Gastroesophageal sphincter (tissue), 4 donors: ENCODE results near the gene HSFY2. TPM values are rescaled to one million over a fixed set of nuclear protein-coding genes. Genes with fewer than 3 reads are reported as not detected.
"Not testable (repeated sequence)": the region's sequence is repeated elsewhere in the genome, so short reads cannot be mapped to it uniquely, and the experiment has no call there.

Experiments
- ATAC-seq: fragments of 150-250 bp; one replicate; pipeline ENCODE4 v1.9.1; 2016; ENCODE audit warnings: mild to moderate bottlenecking, moderate library complexity
- H3K27ac ChIP-seq, 4 donors: fragments of 200-600 bp; sonication (generic) in 3 of 4; 1 replicate in 3 of 4; 2 replicates in 1 of 4; pipeline ENCODE4 v1.5.1; 2016 to 2019
- H3K27me3 ChIP-seq: fragments of 200-600 bp; sonication (generic); one replicate; pipeline ENCODE4 v1.5.1; 2019
- H3K36me3 ChIP-seq, 2 donors: fragments of 200-600 bp; sonication (generic); one replicate each; pipeline ENCODE4 v1.5.1; 2019; ENCODE audit warnings: control low read depth in 1 of 2
- H3K4me1 ChIP-seq, 3 donors: fragments of 200-600 bp; sonication (generic); 1 replicate in 2 of 3; 2 replicates in 1 of 3; pipeline ENCODE4 v1.5.1; 2016 to 2019; ENCODE audit warnings: control low read depth in 2 of 3
- H3K4me3 ChIP-seq, 2 donors: fragments of 200-600 bp; sonication (generic); one replicate each; pipeline ENCODE4 v1.5.1; 2019; ENCODE audit warnings: mild to moderate bottlenecking in 1 of 2, moderate library complexity in 1 of 2
- H3K9me3 ChIP-seq, 3 donors: fragments of 200-600 bp; sonication (generic); one replicate each; pipeline ENCODE4 v1.5.1; 2017 to 2019; ENCODE audit warnings: control low read depth in 2 of 3
- WGBS, 2 donors: methylation state at CpG; one replicate each; pipeline ENCODE4 v1.1.5; 2018; ENCODE audit warnings: low coverage in 1 of 2; 5-methylcytosine and 5-hydroxymethylcytosine counted together
- small RNA-seq, 4 donors: library from RNA; depleted of rRNA; stranded (forward); fragments of <200 nt; gene quantifications; one replicate each; pipeline ENCODE3, GENCODE V24; 2016
- total RNA-seq, 4 donors: library from RNA; depleted of rRNA; stranded (reverse); fragments of >200 nt; gene quantifications; one replicate each; pipeline ENCODE4 v1.1.0, GENCODE V29; 2016

Gene HSFY2, protein sequence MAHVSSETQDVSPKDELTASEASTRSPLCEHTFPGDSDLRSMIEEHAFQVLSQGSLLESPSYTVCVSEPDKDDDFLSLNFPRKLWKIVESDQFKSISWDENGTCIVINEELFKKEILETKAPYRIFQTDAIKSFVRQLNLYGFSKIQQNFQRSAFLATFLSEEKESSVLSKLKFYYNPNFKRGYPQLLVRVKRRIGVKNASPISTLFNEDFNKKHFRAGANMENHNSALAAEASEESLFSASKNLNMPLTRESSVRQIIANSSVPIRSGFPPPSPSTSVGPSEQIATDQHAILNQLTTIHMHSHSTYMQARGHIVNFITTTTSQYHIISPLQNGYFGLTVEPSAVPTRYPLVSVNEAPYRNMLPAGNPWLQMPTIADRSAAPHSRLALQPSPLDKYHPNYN
- under 1 TPM in 1 of 4 donors, not detected in 3; 0.47 TPM for total RNA-seq

DNA sequence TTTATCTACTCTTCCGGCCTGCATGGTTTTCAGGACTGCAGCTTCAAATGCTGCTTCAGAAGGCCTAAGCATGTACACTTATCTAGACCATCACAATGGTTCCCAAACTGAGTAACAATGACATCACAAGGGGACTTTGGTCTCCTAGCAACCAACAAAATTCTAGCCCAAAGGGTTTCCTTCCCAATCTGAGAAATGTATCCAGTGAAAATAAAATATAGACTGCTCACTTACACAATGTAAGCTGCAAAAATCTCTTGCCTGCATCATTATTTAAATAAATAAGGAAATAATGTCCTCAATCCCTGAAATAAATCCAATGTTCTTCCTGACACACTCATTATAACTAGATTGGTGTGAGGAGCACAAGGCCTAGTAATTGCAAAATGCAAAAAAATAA, at the start of gene HSFY2:
TSS of gene HSFY2 (minus strand) at position 101 of the 400 bp plus-strand sequence. CDS start 117 bp downstream, outside the sequence.
- whole genome bisulfite sequencing, 2 donors, result no CpG with 5 or more reads among the region's 1 CpG
- not testable (repeated sequence) for H3K27ac ChIP-seq, ATAC-seq

GRCh38 chrY:18815751-18816150, 42.2 kb upstream of the HSFY2 start:
- no CpG with 5 or more reads among the region's 5 CpGs for WGBS, 2 donors
- H3K9me3 ChIP-seq, H3K27ac ChIP-seq, H3K27me3 ChIP-seq, H3K4me3 ChIP-seq, H3K4me1 ChIP-seq, H3K36me3 ChIP-seq, ATAC-seq: not testable (repeated sequence)

More for the DNA sequence above, at the start of gene HSFY2:
- H3K9me3 ChIP-seq, H3K4me3 ChIP-seq, H3K36me3 ChIP-seq, H3K4me1 ChIP-seq, H3K27me3 ChIP-seq: not testable (repeated sequence)

GRCh38 chrY:18788757-18789406, 15.3 kb upstream of the HSFY2 start:
- not testable (repeated sequence) for H3K4me3 ChIP-seq, H3K4me1 ChIP-seq, H3K9me3 ChIP-seq, H3K27ac ChIP-seq, H3K27me3 ChIP-seq, ATAC-seq, H3K36me3 ChIP-seq
- no CpG with 5 or more reads among the region's 2 CpGs for WGBS, 2 donors

DNA sequence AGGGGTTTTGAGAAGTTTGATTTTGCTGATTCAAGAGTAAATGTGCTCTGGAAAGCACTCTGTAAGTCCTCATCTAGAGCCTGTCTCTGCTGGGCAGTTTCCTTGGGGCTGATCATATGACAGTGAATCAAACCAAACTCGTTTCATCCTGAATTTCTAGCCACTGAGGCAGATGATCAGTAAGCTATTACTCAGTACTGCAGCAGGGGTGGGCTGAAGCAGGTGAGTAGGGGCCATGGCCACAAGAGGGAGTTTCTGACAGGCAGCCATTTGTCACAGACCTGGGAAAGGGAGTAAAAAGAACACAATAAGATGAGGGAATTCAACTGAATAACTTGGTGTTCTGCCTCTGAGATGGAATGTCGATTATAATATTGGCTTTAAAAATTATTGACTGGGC, 19.5 kb downstream of the HSFY2 start:
- H3K9me3 ChIP-seq, H3K4me1 ChIP-seq, H3K4me3 ChIP-seq, H3K27ac ChIP-seq, H3K27me3 ChIP-seq, ATAC-seq, H3K36me3 ChIP-seq: not testable (repeated sequence)
- no CpG with 5 or more reads among the region's 2 CpGs for WGBS, 2 donors

DNA sequence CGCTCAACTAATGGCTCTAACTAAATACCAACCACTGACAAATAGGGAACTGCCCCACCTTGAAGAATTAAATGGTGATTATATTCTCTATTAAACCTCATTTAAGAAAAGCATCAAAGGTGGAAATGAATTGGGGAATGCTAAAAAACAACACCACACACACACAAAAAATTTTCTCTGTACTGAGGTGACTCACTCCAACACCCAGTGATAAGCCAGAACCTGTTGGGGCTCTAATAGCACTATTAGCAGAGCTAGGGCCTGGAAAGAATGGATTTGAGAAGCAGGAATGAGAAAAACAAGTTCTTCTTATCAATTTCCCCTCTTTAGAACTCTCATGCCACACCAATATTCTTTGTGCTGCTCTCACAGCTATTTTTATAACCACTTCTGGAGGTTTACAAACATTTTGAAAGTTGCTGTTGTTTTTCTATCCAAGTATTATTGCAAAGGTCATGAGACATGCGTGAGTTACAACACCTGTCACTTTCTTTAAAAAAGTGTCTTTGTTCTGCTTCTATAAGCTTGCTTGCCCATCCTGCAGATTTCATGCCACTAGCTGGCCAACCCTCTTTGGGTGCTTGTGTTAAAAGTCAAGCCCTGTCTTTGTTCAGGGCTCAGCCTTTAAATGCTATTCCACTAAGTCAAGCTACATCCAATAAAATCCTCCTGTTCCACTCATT, 20.3 kb downstream of the HSFY2 start:
- ATAC-seq, H3K36me3 ChIP-seq, H3K4me1 ChIP-seq, H3K9me3 ChIP-seq, H3K27ac ChIP-seq, H3K27me3 ChIP-seq, H3K4me3 ChIP-seq: not testable (repeated sequence)
- WGBS, 2 donors, result no CpG with 5 or more reads among the region's 2 CpGs

DNA sequence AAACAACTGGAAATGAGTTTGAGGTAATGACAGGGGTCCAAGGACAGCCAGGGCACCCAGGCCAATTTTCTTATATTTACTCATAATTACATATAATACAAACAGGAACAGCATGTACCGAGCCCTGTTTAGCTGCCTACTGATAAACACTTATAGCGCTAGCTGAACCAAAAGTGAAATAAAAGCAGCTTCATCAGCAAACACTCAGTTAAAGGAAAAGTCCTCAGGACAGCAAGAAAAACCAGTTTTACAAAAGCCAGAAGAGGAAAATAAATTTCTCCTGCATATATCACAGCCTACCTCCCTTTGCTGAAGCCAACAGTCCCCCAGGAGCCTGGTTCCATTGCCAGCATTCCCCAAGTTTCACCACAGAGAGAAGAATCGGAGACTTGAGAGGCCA, 49.8 kb downstream of the HSFY2 start:
- H3K4me1 ChIP-seq, H3K4me3 ChIP-seq, ATAC-seq, H3K36me3 ChIP-seq, H3K27ac ChIP-seq, H3K9me3 ChIP-seq, H3K27me3 ChIP-seq: not testable (repeated sequence)
- no CpG with 5 or more reads among the region's 3 CpGs for WGBS, 2 donors

Small RNA genes lying within 50 kb of the gene (small RNA-seq; reads per million reads assigned to genes)
- 0 reads per million in 4 donors for gene GPM6BP2

Other genes starting within 250 kb of the HSFY2 start
- gene HSFY1, start 227.0 kb downstream of the HSFY2 start, total RNA-seq, result not detected